HG03045 (cell line): ENCODE data around the gene ESRRA.

ENCODE experiments used
- ATAC-seq: cut with Tn5 transposase; IDR thresholded peaks from one replicate; pipeline ENCODE4 v1.9.1; 2021; ENCODE audit warnings: mild to moderate bottlenecking, moderate library complexity; ENCODE audit not compliant: unreplicated experiment

ESRRA gene

DNA sequence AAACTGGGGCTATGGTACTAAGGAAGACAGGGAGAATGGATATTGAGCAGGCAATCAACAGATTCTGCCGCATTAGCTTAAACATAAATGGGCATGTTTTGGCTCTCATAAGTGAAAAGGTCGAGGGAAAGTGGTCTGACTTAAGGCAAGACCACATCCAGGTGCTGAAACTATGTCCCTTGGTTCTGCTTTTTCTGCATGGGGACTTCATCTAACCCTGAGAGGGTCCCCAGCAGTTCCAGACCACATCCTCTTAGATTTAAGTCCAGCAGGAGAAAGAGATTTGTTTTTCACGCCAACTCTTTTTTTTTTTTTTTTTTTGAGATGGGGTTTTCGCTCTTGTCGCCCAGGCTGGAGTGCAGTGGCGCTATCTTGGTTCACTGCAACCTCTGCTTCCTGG is 59.1 kb downstream of the ESRRA start:
- ATAC-seq, result no peak

DNA sequence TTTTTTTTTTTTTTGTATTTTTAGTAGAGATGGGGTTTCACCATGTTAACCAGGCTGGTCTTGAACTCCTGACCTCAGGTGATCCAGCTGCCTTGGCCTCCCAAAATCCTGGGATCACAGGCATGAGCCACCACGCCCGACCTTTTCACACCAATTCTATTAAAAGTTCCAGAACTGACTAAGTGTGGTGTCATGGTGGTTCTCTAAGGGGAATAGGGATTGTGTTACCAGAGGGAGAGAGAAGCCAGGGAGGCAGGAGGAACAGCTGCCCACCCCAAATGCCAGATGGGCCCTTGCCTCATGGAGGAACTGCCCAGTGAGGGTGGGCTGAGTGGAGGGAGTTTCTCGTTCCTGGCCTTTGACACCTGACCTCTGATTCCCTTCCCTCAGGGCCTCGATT is 59.6 kb downstream of the ESRRA start:
- ATAC-seq, result no peak
